ENCODE results near the gene CEACAM3. TPM values are rescaled to one million over a fixed set of nuclear protein-coding genes. Genes with fewer than 3 reads are reported as not detected.

The CEACAM3 gene
- total and polyA plus RNA-seq, 2 of the 8 experiments (the other 6 are each of a cell fraction or from before 2014, with no cell fraction given), result not detected

DNA sequence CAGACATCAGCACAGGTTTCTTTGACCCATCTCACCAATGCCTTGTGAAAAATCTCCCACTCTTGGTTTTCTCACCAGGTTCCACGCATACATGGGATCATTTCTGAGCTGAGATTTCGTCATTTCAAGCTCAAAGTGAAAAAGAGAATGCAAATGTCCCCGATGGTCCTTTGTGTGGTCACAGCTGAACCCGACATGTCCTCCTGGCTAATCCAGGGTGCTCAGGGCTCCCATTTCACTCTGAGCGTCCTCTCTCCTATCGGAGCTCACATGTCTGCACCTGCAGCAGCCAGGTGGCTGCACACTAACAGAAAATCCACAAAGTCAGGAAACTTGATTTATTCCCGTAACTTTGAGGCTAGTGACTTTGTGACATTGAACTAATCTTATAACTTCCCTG is 9.3 kb upstream of the CEACAM3 start:
- Histone ChIP-seq H2BK15ac (ENCODE audit: low read length) (no peak overlapping the region), H2AFZ (ENCODE audit: low read length) (no peak overlapping the region), H3K4me1 (replicated peaks in 1 of 4; ENCODE audit: control insufficient read depth in 3 of 4, insufficient read depth in 4 of 4, low read length in 3 of 4) (no peaks in the 10 kb centered on the region), H3K27me3 (replicated peaks in 1 of 4; ENCODE audit: control insufficient read depth in 3 of 4, extremely low read depth in 1 of 4, insufficient read depth in 3 of 4, low read length in 3 of 4) (no peaks in the 10 kb centered on the region; a peak in 2 of 7 replicates), H3K4ac (replicated peaks; ENCODE audit: insufficient read length, low read depth, low read length) (no peak overlapping the region), H2BK12ac (ENCODE audit: low read depth, low read length) (no peak overlapping the region), H2BK20ac (ENCODE audit: low read length) (no peak overlapping the region), H4K8ac (ENCODE audit: extremely low read depth, insufficient read depth, low read length) (no peak overlapping the region), H3K56ac (replicated peaks; ENCODE audit: insufficient read length, low read depth, low read length) (no peak overlapping the region), H2BK5ac (ENCODE audit: low read depth, low read length) (no peak overlapping the region), H3K23ac (ENCODE audit: insufficient read length) (no peak overlapping the region), H4K20me1 (replicated peaks in 1 of 2; ENCODE audit: control insufficient read depth in 1 of 2, insufficient read depth in 2 of 2, low read length in 2 of 2) (no peaks in the 10 kb centered on the region), H3K27ac (ENCODE audit: low read depth, low read length) (no peak overlapping the region), H3K79me2 (ENCODE audit: control insufficient read depth in 1 of 2, insufficient read depth in 2 of 2, low read length in 2 of 2) (no peaks in the 10 kb centered on the region), H3K18ac (ENCODE audit: extremely low read depth, low read length) (no peak overlapping the region), H2AK5ac (ENCODE audit: low read depth, low read length) (no peak overlapping the region), H4K5ac (ENCODE audit: insufficient read length, low read depth, low read length) (no peak overlapping the region), H3K36me3 (ENCODE audit: control insufficient read depth in 2 of 4, insufficient read depth in 4 of 4, low read length in 3 of 4) (no peaks in the 10 kb centered on the region), H2BK120ac (replicated peaks; ENCODE audit: low read depth, low read length) (no peak overlapping the region), H3K4me3 (ENCODE audit: extremely low read depth in 1 of 4, insufficient read depth in 2 of 4, low read depth in 3 of 4, low read length in 4 of 4) (no peak overlapping the region), H3K9ac (replicated peaks in 1 of 4; ENCODE audit: extremely low read depth in 1 of 4, low read depth in 3 of 4, low read length in 3 of 4) (no peak overlapping the region), H3K23me2 (ENCODE audit: low read depth, low read length) (no peaks in the 10 kb centered on the region), H3K4me2 (ENCODE audit: insufficient read depth in 1 of 2, low read depth in 2 of 2, low read length in 2 of 2) (no peak overlapping the region), H3K9me3 (ENCODE audit: insufficient read depth in 2 of 2, low read depth in 1 of 2, low read length in 1 of 2) (peaks cover 10 to 32% of the 10 kb centered on the region in 2 experiments), H4K91ac (replicated peaks; ENCODE audit: insufficient read length, low read length) (no peak overlapping the region), H3K14ac (ENCODE audit: insufficient read length) (no peak overlapping the region), H3K79me1 (ENCODE audit: low read depth, low read length) (no peaks in the 10 kb centered on the region)
- ChIA-PET POLR2A (ENCODE audit: partially characterized antibody) (no interaction called here), CTCF (ENCODE audit: partially characterized antibody) (interaction anchor here (0.7 to 3.1 kb wide), 4 partner anchors 8 to 58 kb away, joined by 3 to 13 read pairs (median 4); partner anchors contain the start of gene CEACAM6)
- WGBS, 2 experiments (ENCODE audit: extremely low coverage in 1 of 2, insufficient coverage in 1 of 2, insufficient read length in 1 of 2, insufficient replicate concordance in 2 of 2, low coverage in 1 of 2, low lambda C conversion rate in 2 of 2, missing lambda C conversion rate in 1 of 2), result 63% methylated on average over 7 of the region's 7 CpGs; no CpG with 5 or more reads in 1 of the 2 experiments
- no peak for DNase-seq (ENCODE audit: low read depth in 1 of 2, low spot score in 2 of 2)
- no peak for FAIRE-seq
- no peak for TF ChIP-seq POLR2A (IDR thresholded peaks at IDR 0.05; ENCODE audit: control extremely low read depth in 1 of 2, low read depth in 2 of 2, low read length in 2 of 2)
- TF ChIP-seq CREB1 (IDR thresholded peaks at IDR 0.05), result no peak
- TF ChIP-seq RFX5 (IDR thresholded peaks at IDR 0.05; ENCODE audit: borderline replicate concordance, low read depth, low read length), result no peak
- TF ChIP-seq TEAD4 (IDR thresholded peaks at IDR 0.05; ENCODE audit: low read depth, low read length), result no peak
- TF ChIP-seq, protein P1, sequence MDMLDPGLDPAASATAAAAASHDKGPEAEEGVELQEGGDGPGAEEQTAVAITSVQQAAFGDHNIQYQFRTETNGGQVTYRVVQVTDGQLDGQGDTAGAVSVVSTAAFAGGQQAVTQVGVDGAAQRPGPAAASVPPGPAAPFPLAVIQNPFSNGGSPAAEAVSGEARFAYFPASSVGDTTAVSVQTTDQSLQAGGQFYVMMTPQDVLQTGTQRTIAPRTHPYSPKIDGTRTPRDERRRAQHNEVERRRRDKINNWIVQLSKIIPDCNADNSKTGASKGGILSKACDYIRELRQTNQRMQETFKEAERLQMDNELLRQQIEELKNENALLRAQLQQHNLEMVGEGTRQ (IDR thresholded peaks at IDR 0.05; ENCODE audit: low read length), result no peak
- TF ChIP-seq HDAC6 (IDR thresholded peaks at IDR 0.05; ENCODE audit: low read depth, low read length), result no peak
- TF ChIP-seq ATF2 (IDR thresholded peaks at IDR 0.05; ENCODE audit: low read length), result no peak
- no peak for TF ChIP-seq SRF (IDR thresholded peaks at IDR 0.05; ENCODE audit: low read depth, low read length)
- no peak for TF ChIP-seq CBX5 (IDR thresholded peaks at IDR 0.05; ENCODE audit: low read depth, low read length)
- TF ChIP-seq EZH2 (IDR thresholded peaks at IDR 0.05; ENCODE audit: low read depth, low read length, severe bottlenecking), result no peak
- no peak for TF ChIP-seq CHD2 (IDR thresholded peaks at IDR 0.05; ENCODE audit: low read length)
- TF ChIP-seq, protein P2, sequence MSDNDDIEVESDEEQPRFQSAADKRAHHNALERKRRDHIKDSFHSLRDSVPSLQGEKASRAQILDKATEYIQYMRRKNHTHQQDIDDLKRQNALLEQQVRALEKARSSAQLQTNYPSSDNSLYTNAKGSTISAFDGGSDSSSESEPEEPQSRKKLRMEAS (IDR thresholded peaks at IDR 0.05), result no peak

Measured in H1 (cell line).